H1 (cell line): ENCODE measurements around the gene CAMTA1. TPM values are rescaled to one million over a fixed set of nuclear protein-coding genes. Genes with fewer than 3 reads are reported as not detected.

Experiments used
- BACH1 ChIP-seq: IDR thresholded peaks from 2 replicates; pipeline ENCODE4 v1.6.1; 2012; ENCODE audit warnings: low read length, improper control_type of control experiment
- NANOG ChIP-seq: IDR thresholded peaks from 2 replicates; pipeline ENCODE4 v1.6.1; 2011; ENCODE audit warnings: low read length, low read depth, mild to moderate bottlenecking, inconsistent platforms; ENCODE audit not compliant: insufficient read depth, poor library complexity, severe bottlenecking
- RBBP5 ChIP-seq: IDR thresholded peaks from 2 replicates; pipeline ENCODE4 v1.7.1; 2012; ENCODE audit warnings: low read depth, mild to moderate bottlenecking, inconsistent platforms, low read length, moderate library complexity, borderline replicate concordance
- RXRA ChIP-seq: IDR thresholded peaks from 2 replicates; pipeline ENCODE4 v1.6.1; 2011; ENCODE audit warnings: low read depth, mild to moderate bottlenecking, low read length, moderate library complexity; ENCODE audit not compliant: insufficient read depth
- SIN3A ChIP-seq, 2 experiments: IDR thresholded peaks in 1 of 2; conservative IDR thresholded peaks in 1 of 2; 2 replicates each; pipeline ENCODE4 v1.6.1; 2011 to 2012; ENCODE audit warnings: low read length in 2 of 2, improper control_type of control experiment in 1 of 2, low read depth in 1 of 2, mild to moderate bottlenecking in 1 of 2
- SP2 ChIP-seq: IDR thresholded peaks from 2 replicates; pipeline ENCODE4 v1.6.1; 2012; ENCODE audit warnings: mild to moderate bottlenecking, low read length, inconsistent platforms
- TEAD4 ChIP-seq: IDR thresholded peaks from 2 replicates; pipeline ENCODE4 v1.6.1; 2012; ENCODE audit warnings: low read depth, low read length, inconsistent platforms, mixed read lengths
- polyA plus RNA-seq, 7 experiments: library from polyadenylated mRNA; depleted of rRNA in 3 of 7; stranded (reverse) in 5 of 7; unstranded in 2 of 7; fragments of >200 nt in 5 of 7; fragments of 200-250 nt in 2 of 7; gene quantifications; 1 replicate in 5 of 7; 2 replicates in 1 of 7; 4 replicates in 1 of 7; pipeline versions ENCODE4 v1.2.1 to v1.2.3, GENCODE V29; 2011 to 2013; ENCODE audit warnings: missing spikeins in 2 of 7, mixed read lengths in 2 of 7
- total RNA-seq: library from RNA; stranded (reverse); fragmentation: NEBNext Ultra II Directional; extraction: Animal tissue kit (Norgen Biotek cat#: 25700); gene quantifications from 2 replicates; pipeline ENCODE4 v1.2.1, GENCODE V29; 2021

Gene CAMTA1
- total and polyA plus RNA-seq, 2 of the 8 experiments (the other 6 are each of a cell fraction or from before 2014, with no cell fraction given), result 65.0 to 119 TPM

DNA sequence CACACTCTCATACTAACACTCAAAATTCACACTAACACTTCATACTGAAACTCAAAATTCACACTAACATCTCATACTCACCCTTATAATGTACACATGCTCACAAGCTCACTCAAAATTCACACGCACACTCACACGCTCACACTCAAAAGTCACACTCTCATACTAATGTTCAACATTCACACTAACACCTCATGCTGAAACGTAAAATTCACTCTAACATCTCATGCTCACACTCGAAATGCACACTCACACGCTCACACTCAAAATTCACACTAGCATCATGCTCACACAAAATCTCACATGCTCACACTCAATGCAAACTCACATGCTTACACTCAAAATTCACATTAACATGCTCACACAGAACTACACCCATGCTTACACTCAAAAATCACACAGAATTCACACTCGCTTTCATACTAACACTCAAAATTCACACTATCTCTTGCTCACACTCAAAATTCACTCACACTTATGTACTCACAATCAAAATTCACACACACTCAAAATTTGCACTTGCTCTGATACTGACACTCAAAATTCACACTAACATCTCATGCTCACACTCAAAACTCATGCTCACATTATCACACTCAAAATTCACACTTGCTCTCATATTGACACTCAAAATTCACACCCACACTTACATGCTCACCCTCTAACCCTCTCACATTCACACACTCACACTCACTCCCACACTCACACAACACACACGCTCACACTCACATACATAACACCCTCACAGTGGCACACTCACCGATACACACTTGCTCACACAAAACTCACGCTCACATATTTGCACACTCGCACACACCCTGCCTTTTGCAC lies 721.4 kb downstream of the CAMTA1 start (continued):
- no peak for TF ChIP-seq RXRA
- TF ChIP-seq TEAD4, result no peak
- TF ChIP-seq BACH1, result no peak
- no peak for TF ChIP-seq SP2
- no peak for TF ChIP-seq SIN3A (conservative IDR thresholded peaks at IDR 0.05 in 1 of 2, IDR thresholded peaks at IDR 0.05 in 1 of 2; ENCODE audit: low read depth in 1 of 2, low read length in 2 of 2)
- TF ChIP-seq RBBP5, result no peak
- TF ChIP-seq NANOG, result no peak
